GM10248 (cell line): ENCODE results near the gene TNFRSF13B.

ENCODE experiments used
- CTCF ChIA-PET: fragments of 300-600 bp; sonication (Branson Sonifier 250); formaldehyde crosslinking; extraction: SDS; loops from one replicate; lab custom pipeline; 2021; ENCODE audit warnings: antibody characterized with exemption; lab: Yijun Ruan, JAX
- POLR2A ChIA-PET: fragments of 350-650 bp; sonication (Branson Sonifier 250); formaldehyde crosslinking; extraction: SDS; loops from one replicate; lab custom pipeline; 2020; ENCODE audit warnings: antibody characterized with exemption; lab: Yijun Ruan, JAX
- DNase-seq: peaks from one replicate; pipeline ENCODE4 v3.0.0; 2012; ENCODE audit errors: extremely low spot score
- CTCF ChIP-seq: IDR thresholded peaks from 2 replicates; pipeline ENCODE4 v1.5.1; 2012; ENCODE audit warnings: mild to moderate bottlenecking, low read depth; ENCODE audit errors: extremely low read depth, missing control alignments, control extremely low read depth

The TNFRSF13B gene

GRCh38 chr17:16977932-16978331 lies 6.0 kb upstream of the TNFRSF13B start:
- TF ChIP-seq CTCF, result no peak
- CTCF ChIA-PET, result interaction anchor here (1.1 to 11.4 kb wide), 3 partner anchors 9 to 22 kb away, joined by 3 to 163 read pairs (median 6); no protein-coding TSS in a partner anchor
- DNase-seq, result no peak
- POLR2A ChIA-PET, result interaction anchor here (0.6 to 8.1 kb wide), 2 partner anchors 10 to 255 kb away, joined by 9 to 65 read pairs; no protein-coding TSS in a partner anchor

- ChIA-PET CTCF (interaction anchor here (1.1 to 11.4 kb wide), 7 partner anchors 9 to 30 kb away, joined by 3 to 163 read pairs (median 3); no protein-coding TSS in a partner anchor), POLR2A (interaction anchor here (8.1 kb wide), 1 partner anchor 11 kb away, joined by 65 read pairs; no protein-coding TSS in a partner anchor)
- no peak for TF ChIP-seq CTCF
- no peak for DNase-seq
Measured at GRCh38 chr17:16976725-16977550, 5.0 kb upstream of the TNFRSF13B start.

- TF ChIP-seq CTCF, result no peak
- POLR2A ChIA-PET, result interaction anchor here (8.1 kb wide), 1 partner anchor 12 kb away, joined by 65 read pairs; no protein-coding TSS in a partner anchor
- CTCF ChIA-PET, result interaction anchor here (0.9 to 11.4 kb wide), 7 partner anchors 9 to 60 kb away, joined by 3 to 163 read pairs (median 3); no protein-coding TSS in a partner anchor
- DNase-seq, result no peak
Measured at GRCh38 chr17:16975744-16976625, 4.1 kb upstream of the TNFRSF13B start.

GRCh38 chr17:16975277-16975651 lies 3.3 kb upstream of the TNFRSF13B start:
- ChIA-PET POLR2A (interaction anchor here (1.1 to 8.1 kb wide), 2 partner anchors 13 to 16 kb away, joined by 3 to 65 read pairs; no protein-coding TSS in a partner anchor), CTCF (interaction anchor here (0.9 to 11.4 kb wide), 6 partner anchors 8 to 60 kb away, joined by 3 to 163 read pairs (median 6); no protein-coding TSS in a partner anchor)
- TF ChIP-seq CTCF, result no peak
- no peak for DNase-seq

- POLR2A ChIA-PET, result interaction anchor here (1.1 to 8.1 kb wide), 4 partner anchors 7 to 17 kb away, joined by 3 to 65 read pairs (median 4); no protein-coding TSS in a partner anchor
- no peak for DNase-seq
- no peak for TF ChIP-seq CTCF
- CTCF ChIA-PET, result interaction anchor here (1.8 to 11.4 kb wide), 4 partner anchors 8 to 16 kb away, joined by 5 to 163 read pairs (median 8); no protein-coding TSS in a partner anchor
Measured at GRCh38 chr17:16974569-16975276, 2.8 kb upstream of the TNFRSF13B start.
